ENCODE results near the gene NUBPL. TPM values are rescaled to one million over a fixed set of nuclear protein-coding genes. Genes with fewer than 3 reads are reported as not detected.
A peak's percentile ranks its signal among the peaks of the same experiment; 100 is the strongest.
"Not testable (repeated sequence)": the region's sequence is repeated elsewhere in the genome, so short reads cannot be mapped to it uniquely, and the experiment has no call there.

Gene NUBPL
- total RNA-seq, 4 donors from 2014 or later, result 1.9 to 45.2 (median 11.6) TPM

DNA sequence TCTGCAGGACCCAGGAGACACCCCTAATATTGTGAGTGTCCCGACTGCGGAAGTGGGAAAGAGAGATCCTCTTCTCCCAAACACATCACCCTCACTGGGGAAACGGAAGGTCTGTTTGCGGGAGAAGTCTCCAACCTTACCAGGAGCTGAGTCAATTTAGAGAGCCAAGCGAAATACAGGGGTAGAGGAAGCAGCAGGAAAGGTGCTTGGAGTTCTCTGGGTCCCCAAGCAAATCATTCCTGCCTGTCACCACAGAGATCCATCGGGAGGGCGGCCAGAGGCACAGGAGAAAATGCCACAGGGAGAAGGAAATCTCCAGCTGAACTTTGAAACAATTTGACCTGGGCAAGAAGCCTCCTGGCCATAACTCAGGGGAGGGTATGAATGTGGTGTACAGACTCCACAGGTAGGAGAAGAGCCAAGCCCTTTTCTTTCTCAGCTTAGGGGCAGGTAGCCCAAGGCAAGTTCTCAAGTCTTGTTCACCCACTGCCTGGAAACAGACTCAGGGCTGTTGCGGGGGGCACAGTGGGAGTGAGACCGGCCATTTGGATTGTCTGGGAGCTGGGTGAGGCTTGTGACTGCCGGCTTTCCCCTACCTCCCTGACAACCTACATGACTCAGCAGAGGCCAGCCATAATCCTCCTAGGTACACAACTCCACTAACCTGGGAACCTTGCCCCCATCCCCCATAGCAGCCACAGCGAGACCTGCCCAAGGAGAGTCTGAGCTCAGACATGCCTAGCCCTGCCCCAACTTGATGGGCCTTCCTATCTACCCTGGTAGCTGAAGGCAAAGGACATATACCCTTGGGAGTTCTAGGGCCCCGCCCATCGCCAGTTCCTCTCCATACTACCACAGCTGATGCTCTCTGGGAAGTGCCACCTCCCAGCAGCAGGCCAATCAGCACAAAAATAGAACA, 304.0 kb downstream of the NUBPL start:
- no peaks in the 10 kb centered on the region for H3K4me1 ChIP-seq
- intact Hi-C loops (cut with DNase I; ENCODE audit: low total_unique reads), result no loop called here
- TF ChIP-seq, protein P1, sequence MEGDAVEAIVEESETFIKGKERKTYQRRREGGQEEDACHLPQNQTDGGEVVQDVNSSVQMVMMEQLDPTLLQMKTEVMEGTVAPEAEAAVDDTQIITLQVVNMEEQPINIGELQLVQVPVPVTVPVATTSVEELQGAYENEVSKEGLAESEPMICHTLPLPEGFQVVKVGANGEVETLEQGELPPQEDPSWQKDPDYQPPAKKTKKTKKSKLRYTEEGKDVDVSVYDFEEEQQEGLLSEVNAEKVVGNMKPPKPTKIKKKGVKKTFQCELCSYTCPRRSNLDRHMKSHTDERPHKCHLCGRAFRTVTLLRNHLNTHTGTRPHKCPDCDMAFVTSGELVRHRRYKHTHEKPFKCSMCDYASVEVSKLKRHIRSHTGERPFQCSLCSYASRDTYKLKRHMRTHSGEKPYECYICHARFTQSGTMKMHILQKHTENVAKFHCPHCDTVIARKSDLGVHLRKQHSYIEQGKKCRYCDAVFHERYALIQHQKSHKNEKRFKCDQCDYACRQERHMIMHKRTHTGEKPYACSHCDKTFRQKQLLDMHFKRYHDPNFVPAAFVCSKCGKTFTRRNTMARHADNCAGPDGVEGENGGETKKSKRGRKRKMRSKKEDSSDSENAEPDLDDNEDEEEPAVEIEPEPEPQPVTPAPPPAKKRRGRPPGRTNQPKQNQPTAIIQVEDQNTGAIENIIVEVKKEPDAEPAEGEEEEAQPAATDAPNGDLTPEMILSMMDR (IDR thresholded peaks at IDR 0.05), result no peak
- no peak for TF ChIP-seq POLR2A (IDR thresholded peaks at IDR 0.05)
- no peak for TF ChIP-seq EP300 (IDR thresholded peaks at IDR 0.05; ENCODE audit: low read depth)
- no peak for TF ChIP-seq POLR2AphosphoS5 (IDR thresholded peaks at IDR 0.05)
- H3K27ac ChIP-seq, result no peak overlapping the region
- WGBS, 2 donors (ENCODE audit: low coverage in 1 of 2), result 80 to 93% methylated on average over 5 to 13 of the region's 13 CpGs
- in situ Hi-C loops (cut with MboI; ENCODE audit: low pct_ligation_motif_present in 1 of 4, low pct_unique_long_range_greater_than_20kb in 1 of 4, low sequenced_read_pairs in 3 of 4), result no loop called here
- no peaks in the 10 kb centered on the region for H3K36me3 ChIP-seq
- H3K9me3 ChIP-seq, result peaks cover 0 to 6% of the 10 kb centered on the region in 2 donors
- peak; percentile 14 for DNase-seq
- no peaks in the 10 kb centered on the region for H3K27me3 ChIP-seq
- H3K4me3 ChIP-seq, result no peak overlapping the region

DNA sequence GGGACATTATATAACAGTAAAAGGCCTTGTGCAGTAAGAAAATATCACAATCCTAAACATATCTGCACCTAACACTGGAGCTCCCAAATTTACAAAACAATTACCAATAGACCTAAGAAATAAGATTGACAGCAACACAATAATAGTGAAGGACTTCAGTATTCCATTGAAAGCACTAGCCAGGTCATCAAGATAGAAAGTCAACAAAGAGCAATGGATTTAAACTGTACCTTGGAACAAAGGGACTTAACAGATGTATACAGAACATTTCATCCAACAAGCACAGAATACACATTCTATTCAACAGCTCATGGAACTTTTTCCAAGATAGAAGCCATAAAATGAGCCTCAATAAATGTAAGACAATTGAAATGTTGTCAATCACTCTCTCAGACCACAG, 306.4 kb downstream of the NUBPL start:
- Histone ChIP-seq H3K36me3 (no peaks in the 10 kb centered on the region), H3K4me3 (no peak overlapping the region), H3K27me3 (no peaks in the 10 kb centered on the region), H3K4me1 (no peaks in the 10 kb centered on the region), H3K9me3 (peaks cover 0 to 6% of the 10 kb centered on the region in 2 donors), H3K27ac (no peak overlapping the region)
- intact Hi-C loops (cut with DNase I; ENCODE audit: low total_unique reads), result no loop called here
- in situ Hi-C loops (cut with MboI; ENCODE audit: low pct_ligation_motif_present in 1 of 4, low pct_unique_long_range_greater_than_20kb in 1 of 4, low sequenced_read_pairs in 3 of 4), result no loop called here
- no peak for DNase-seq
- TF ChIP-seq POLR2A (IDR thresholded peaks at IDR 0.05), result no peak
- TF ChIP-seq, protein P1 (IDR thresholded peaks at IDR 0.05), result no peak
- no peak for TF ChIP-seq POLR2AphosphoS5 (IDR thresholded peaks at IDR 0.05)
- no peak for TF ChIP-seq EP300 (IDR thresholded peaks at IDR 0.05; ENCODE audit: low read depth)

DNA sequence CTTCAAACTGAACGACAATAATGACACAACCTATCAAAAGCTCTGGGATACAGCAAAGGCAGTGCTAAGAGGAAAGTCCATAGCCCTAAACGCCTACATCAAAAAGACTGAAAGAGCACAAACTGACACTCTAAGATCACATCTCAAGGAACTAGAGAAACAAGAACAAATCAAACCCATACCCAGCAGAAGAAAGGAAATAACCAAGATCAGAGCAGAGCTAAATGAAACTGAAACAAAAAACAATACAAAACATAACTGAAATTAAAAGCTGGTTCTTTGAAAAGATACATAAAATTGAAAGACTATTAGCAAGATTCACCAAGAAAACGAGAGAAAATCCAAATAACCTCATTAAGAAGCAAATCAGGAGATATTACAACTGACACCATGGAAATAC, 306.9 kb downstream of the NUBPL start:
- H3K27me3 ChIP-seq; H3K9me3 ChIP-seq; intact Hi-C loops (cut with DNase I; ENCODE audit: low total_unique reads); in situ Hi-C loops (cut with MboI; ENCODE audit: low pct_ligation_motif_present in 1 of 4, low pct_unique_long_range_greater_than_20kb in 1 of 4, low sequenced_read_pairs in 3 of 4); H3K4me3 ChIP-seq; H3K4me1 ChIP-seq; H3K36me3 ChIP-seq; H3K27ac ChIP-seq; DNase-seq: not testable (repeated sequence)
- WGBS, 2 donors (ENCODE audit: low coverage in 1 of 2), result 48 to 68% methylated on average over 3 of the region's 3 CpGs

DNA sequence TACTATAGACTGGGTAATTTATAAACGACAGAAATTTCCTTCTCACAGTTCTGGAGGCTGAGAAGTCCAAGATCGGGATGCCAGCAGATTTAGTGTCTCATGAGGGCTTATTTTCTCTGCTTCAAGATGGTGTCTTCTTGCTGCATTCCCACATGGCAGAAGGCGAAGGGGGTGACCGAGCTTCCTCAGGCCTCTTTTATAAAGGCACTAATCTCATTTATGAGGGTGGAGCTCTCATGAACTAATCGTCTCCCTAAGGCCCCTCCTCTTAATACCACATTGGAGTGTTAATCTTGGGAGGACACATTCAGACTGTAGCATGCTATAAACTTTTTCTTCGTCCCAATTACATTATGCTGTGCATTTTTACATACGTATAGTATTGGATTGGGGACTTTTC, 315.5 kb downstream of the NUBPL start:
- intact Hi-C loops (cut with DNase I; ENCODE audit: low total_unique reads) (no loop called here), in situ Hi-C loops (cut with MboI; ENCODE audit: low pct_ligation_motif_present in 1 of 4, low pct_unique_long_range_greater_than_20kb in 1 of 4, low sequenced_read_pairs in 3 of 4) (loop anchor here in 1 of 4 donors (25.0 kb wide), 1 partner anchor 264 kb away; no protein-coding TSS in a partner anchor)
- Histone ChIP-seq H3K36me3 (no peaks in the 10 kb centered on the region), H3K27me3 (no peaks in the 10 kb centered on the region), H3K4me1 (no peaks in the 10 kb centered on the region), H3K9me3 (no peaks in the 10 kb centered on the region), H3K4me3 (no peak overlapping the region), H3K27ac (no peak overlapping the region)
- WGBS, 2 donors (ENCODE audit: low coverage in 1 of 2), result 86 to 87% methylated on average over 7 of the region's 7 CpGs
- DNase-seq, result no peak
- TF ChIP-seq POLR2AphosphoS5 (IDR thresholded peaks at IDR 0.05) (no peak), POLR2A (IDR thresholded peaks at IDR 0.05) (no peak), EP300 (IDR thresholded peaks at IDR 0.05; ENCODE audit: low read depth) (no peak)
- TF ChIP-seq, protein P1 (IDR thresholded peaks at IDR 0.05), result no peak
